Body of pancreas (tissue), 4 donors: Measurements from ENCODE around the gene ABCA10.

ENCODE experiments used
- CTCF ChIP-seq, 7 experiments: fragments of 450-650 bp in 4 of 7; fragments of 200-600 bp in 3 of 7; sonication (generic) in 3 of 7; IDR thresholded peaks; one replicate each; pipeline ENCODE4 v1.5.1; 2016 to 2019; ENCODE audit warnings: antibody characterized with exemption in 7 of 7
- POLR2A ChIP-seq, 3 donors: fragments of 450-650 bp; IDR thresholded peaks; one replicate each; pipeline ENCODE4 v1.6.1; 2016; ENCODE audit warnings: antibody characterized with exemption in 3 of 3, mild to moderate bottlenecking in 2 of 3

DNA sequence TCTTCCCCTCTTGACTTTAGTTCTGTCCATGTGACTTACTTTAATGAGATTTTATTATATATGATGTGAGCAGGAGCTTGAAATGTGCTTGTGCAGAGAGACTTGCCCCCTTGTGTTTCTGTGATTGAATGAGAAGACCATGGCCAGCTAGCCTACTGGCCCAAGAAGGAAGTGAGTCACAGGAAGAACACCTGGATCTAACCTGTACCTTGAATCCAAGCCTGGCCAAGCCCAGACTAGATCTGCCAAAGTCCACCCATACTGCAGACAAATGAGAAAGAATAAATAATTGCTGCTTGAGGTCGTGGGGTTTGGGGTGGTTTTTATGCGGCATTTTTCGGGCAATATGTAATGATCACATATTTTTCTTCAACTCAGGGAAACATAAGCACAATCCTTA lies 9.6 kb downstream of the ABCA10 start:
- TF ChIP-seq CTCF (IDR thresholded peaks at IDR 0.05) (no peak), POLR2A (IDR thresholded peaks at IDR 0.05) (no peak)
